ENCODE results near the gene AKIP1. TPM values are rescaled to one million over a fixed set of nuclear protein-coding genes. Genes with fewer than 3 reads are reported as not detected.
"Not testable (repeated sequence)": the region's sequence is repeated elsewhere in the genome, so short reads cannot be mapped to it uniquely, and the experiment has no call there.

AKIP1 gene
- total RNA-seq, 2 donors from 2014 or later: 28.8 to 58.7 TPM

- TF ChIP-seq CTCF (IDR thresholded peaks at IDR 0.05): no peak
- no peak for ATAC-seq (ENCODE audit: insufficient number of reproducible peaks, low FRiP score, low read depth)
Observed at GRCh38 chr11:8886322-8886721, 24.7 kb upstream of the AKIP1 start.

GRCh38 chr11:8891185-8891584 lies 19.8 kb upstream of the AKIP1 start:
- not testable (repeated sequence) for H3K9me3 ChIP-seq; H3K4me3 ChIP-seq; H3K27me3 ChIP-seq (replicated peaks; ENCODE audit: insufficient read depth); H3K27ac ChIP-seq; DNase-seq (ENCODE audit: low spot score); H3K36me3 ChIP-seq; ATAC-seq (ENCODE audit: insufficient number of reproducible peaks, low FRiP score, low read depth); H3K4me1 ChIP-seq (ENCODE audit: control insufficient read depth in 1 of 2, low read depth in 2 of 2)

More at GRCh38 chr11:8886322-8886721, 24.7 kb upstream of the AKIP1 start:
- DNase-seq (ENCODE audit: low spot score): no peak
- Histone ChIP-seq H3K27me3 (replicated peaks; ENCODE audit: insufficient read depth) (no peaks in the 10 kb centered on the region), H3K36me3 (no peaks in the 10 kb centered on the region), H3K9me3 (no peaks in the 10 kb centered on the region), H3K4me1 (ENCODE audit: control insufficient read depth in 1 of 2, low read depth in 2 of 2) (no peaks in the 10 kb centered on the region), H3K27ac (no peak overlapping the region), H3K4me3 (no peak overlapping the region)

GRCh38 chr11:8899119-8899753 lies 11.8 kb upstream of the AKIP1 start:
- Histone ChIP-seq H3K4me3 (no peak overlapping the region), H3K36me3 (no peaks in the 10 kb centered on the region), H3K27ac (no peak overlapping the region), H3K4me1 (ENCODE audit: control insufficient read depth in 1 of 2, low read depth in 2 of 2) (no peaks in the 10 kb centered on the region), H3K27me3 (replicated peaks; ENCODE audit: insufficient read depth) (no peaks in the 10 kb centered on the region), H3K9me3 (peaks cover 13% of the 10 kb centered on the region)
- DNase-seq (ENCODE audit: low spot score) (no peak), ATAC-seq (ENCODE audit: insufficient number of reproducible peaks, low FRiP score, low read depth) (no peak)
- TF ChIP-seq CTCF (IDR thresholded peaks at IDR 0.05): no peak

GRCh38 chr11:8905528-8906165 lies 5.3 kb upstream of the AKIP1 start:
- no peak for TF ChIP-seq CTCF (IDR thresholded peaks at IDR 0.05)
- no peaks in the 10 kb centered on the region for H3K9me3 ChIP-seq
- no peaks in the 10 kb centered on the region for H3K27me3 ChIP-seq (replicated peaks; ENCODE audit: insufficient read depth)
- H3K36me3 ChIP-seq: no peaks in the 10 kb centered on the region
- H3K4me1 ChIP-seq (ENCODE audit: control insufficient read depth in 1 of 2, low read depth in 2 of 2): peaks cover 0 to 6% of the 10 kb centered on the region in 2 donors
- no peak for ATAC-seq (ENCODE audit: insufficient number of reproducible peaks, low FRiP score, low read depth)
- no peak overlapping the region for H3K4me3 ChIP-seq
- DNase-seq (ENCODE audit: low spot score): no peak
- no peak overlapping the region for H3K27ac ChIP-seq

GRCh38 chr11:8907116-8907515 lies 3.9 kb upstream of the AKIP1 start:
- H3K4me1 ChIP-seq (ENCODE audit: control insufficient read depth in 1 of 2, low read depth in 2 of 2): peaks cover 2 to 6% of the 10 kb centered on the region in 2 donors
- no peak overlapping the region for H3K27ac ChIP-seq
- DNase-seq (ENCODE audit: low spot score): no peak
- no peaks in the 10 kb centered on the region for H3K36me3 ChIP-seq
- no peak for ATAC-seq (ENCODE audit: insufficient number of reproducible peaks, low FRiP score, low read depth)
- no peaks in the 10 kb centered on the region for H3K9me3 ChIP-seq
- no peak for TF ChIP-seq CTCF (IDR thresholded peaks at IDR 0.05)
- H3K4me3 ChIP-seq: no peak overlapping the region
- H3K27me3 ChIP-seq (replicated peaks; ENCODE audit: insufficient read depth): no peaks in the 10 kb centered on the region

Measured in thoracic aorta (tissue), 2 donors.